Retinal pigment epithelial cell (primary cell): Measurements from ENCODE around the gene GABBR2.
"Not testable (repeated sequence)": the region's sequence is repeated elsewhere in the genome, so short reads cannot be mapped to it uniquely, and the experiment has no call there.

Experiments used
- DNase-seq: peaks from one replicate; pipeline ENCODE4 v3.0.0-alpha.2; 2010; ENCODE audit warnings: low read depth
- H3K4me3 ChIP-seq: 2 replicates; pipeline ENCODE4 v1.5.1; 2011; ENCODE audit warnings: mild to moderate bottlenecking, low read length, control low read depth, moderate library complexity
- CTCF ChIP-seq: conservative IDR thresholded peaks from 2 replicates; pipeline ENCODE4 v1.5.1; 2011; ENCODE audit warnings: low read depth, low read length, control low read depth, inconsistent platforms

Gene GABBR2

DNA sequence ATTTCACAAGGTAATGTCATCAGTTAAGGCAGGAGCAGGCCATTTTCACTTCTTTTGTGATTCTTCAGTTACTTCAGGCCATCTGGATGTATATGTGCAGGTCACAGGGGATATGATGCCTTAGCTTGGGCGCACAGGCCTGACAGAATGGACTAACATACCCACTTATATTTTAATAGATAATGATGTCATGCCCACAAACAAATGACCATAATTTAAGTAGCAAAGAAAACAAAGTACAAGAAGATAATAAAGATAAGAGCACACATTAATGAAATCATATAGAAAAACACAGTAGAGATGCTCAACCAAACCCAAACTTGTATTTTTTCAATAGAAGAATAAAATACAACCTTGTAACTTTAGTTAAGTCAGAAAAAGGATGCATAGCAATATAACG is 433.6 kb downstream of the GABBR2 start:
- no peak for DNase-seq
- H3K4me3 ChIP-seq: no peak overlapping the region
- TF ChIP-seq CTCF: no peak

DNA sequence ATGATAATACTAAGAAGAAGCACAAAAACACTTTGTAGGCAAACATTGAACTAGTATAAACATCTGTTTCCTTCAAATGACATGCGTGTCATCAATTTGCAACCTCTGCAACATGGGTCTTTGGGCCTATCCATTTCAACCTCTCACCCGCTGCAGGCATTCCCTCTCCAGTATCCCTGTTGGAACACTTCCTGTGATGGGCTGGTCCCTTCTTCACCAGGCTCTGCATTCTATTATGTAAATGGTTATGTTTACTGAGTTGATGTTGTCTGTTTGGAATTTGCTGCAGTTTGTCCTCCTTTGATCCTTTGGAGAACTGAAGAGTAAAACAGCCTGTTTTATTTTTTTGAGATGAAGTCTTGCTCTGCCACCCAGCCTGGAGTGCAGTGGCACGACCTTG is 436.7 kb downstream of the GABBR2 start:
- no peak overlapping the region for H3K4me3 ChIP-seq
- no peak for TF ChIP-seq CTCF
- DNase-seq: no peak

GRCh38 chr9:98271479-98271878 is 437.3 kb downstream of the GABBR2 start:
- DNase-seq: no peak
- TF ChIP-seq CTCF: no peak

GRCh38 chr9:98270284-98270683 is 438.5 kb downstream of the GABBR2 start:
- DNase-seq, H3K4me3 ChIP-seq: not testable (repeated sequence)

More at GRCh38 chr9:98271479-98271878, 437.3 kb downstream of the GABBR2 start:
- no peak overlapping the region for H3K4me3 ChIP-seq

- not testable (repeated sequence) for DNase-seq, H3K4me3 ChIP-seq
Measured at GRCh38 chr9:98269652-98270051, 439.1 kb downstream of the GABBR2 start.

GRCh38 chr9:98267556-98267955 is 441.2 kb downstream of the GABBR2 start:
- H3K4me3 ChIP-seq, DNase-seq: not testable (repeated sequence)

DNA sequence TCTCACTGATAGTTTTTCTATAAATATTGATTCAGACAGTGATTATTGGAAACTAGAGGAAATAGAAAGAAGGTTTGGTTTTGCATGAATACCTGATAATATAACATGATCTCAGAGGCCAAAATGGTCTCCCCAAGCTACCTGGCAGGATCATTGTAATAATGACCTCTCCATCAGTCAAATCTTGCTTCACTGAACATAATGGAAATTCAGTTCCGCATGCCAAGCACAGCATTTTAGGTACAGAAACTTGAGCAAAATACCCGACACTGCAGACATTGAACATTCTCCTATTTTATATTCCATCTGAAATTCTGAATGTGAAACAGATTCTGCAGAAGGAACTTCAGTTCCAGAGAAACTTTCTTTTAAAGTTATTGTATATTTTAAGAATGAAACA is 444.2 kb downstream of the GABBR2 start:
- DNase-seq: no peak
- H3K4me3 ChIP-seq: no peak overlapping the region
- TF ChIP-seq CTCF: no peak

GRCh38 chr9:98263482-98264357 is 445.0 kb downstream of the GABBR2 start:
- H3K4me3 ChIP-seq: no peak overlapping the region
- peak; percentile 46 for DNase-seq
- peak; percentile 99 for TF ChIP-seq CTCF

DNA sequence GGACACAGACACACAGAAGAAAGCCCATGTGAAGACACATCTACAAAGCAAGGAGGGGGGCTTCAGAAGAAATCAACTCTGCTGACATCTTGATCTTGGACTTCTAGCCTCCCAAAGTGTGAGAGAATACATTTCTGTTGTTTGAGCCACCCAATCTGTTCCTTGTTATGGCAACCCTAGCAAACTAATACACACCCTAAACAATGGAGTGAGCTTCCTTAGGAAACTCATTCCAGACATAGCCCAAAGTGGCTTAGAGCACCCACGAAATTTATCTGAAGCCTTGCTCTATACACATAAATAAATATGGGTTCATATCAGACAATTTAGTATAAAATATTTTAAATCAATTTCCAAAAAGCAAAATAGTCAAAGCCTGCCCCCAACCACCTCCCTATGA is 445.7 kb downstream of the GABBR2 start:
- DNase-seq: no peak
- TF ChIP-seq CTCF: no peak
- H3K4me3 ChIP-seq: no peak overlapping the region
